Tibial artery (tissue), 4 donors: Measurements from ENCODE around the gene FANCE.

Experiments
- DNase-seq, 2 donors: peaks; one replicate each; pipeline ENCODE4 v3.0.0-alpha.2; 2019
- H3K27ac ChIP-seq, 2 donors: fragments of 200-600 bp; sonication (generic) in 1 of 2; 1 replicate in 1 of 2; 2 replicates in 1 of 2; pipeline ENCODE4 v1.5.1; 2018 to 2019; ENCODE audit warnings: mild to moderate bottlenecking in 1 of 2
- H3K27me3 ChIP-seq, 2 donors: fragments of 200-600 bp; sonication (generic) in 1 of 2; one replicate each; pipeline versions ENCODE4 v1.5.1 to v1.6.0; 2016 to 2019
- H3K36me3 ChIP-seq, 3 donors: fragments of 200-600 bp; sonication (generic) in 2 of 3; one replicate each; pipeline ENCODE4 v1.5.1; 2016 to 2019; ENCODE audit warnings: mild to moderate bottlenecking in 2 of 3
- H3K4me1 ChIP-seq, 4 donors: fragments of 200-600 bp; sonication (generic) in 2 of 4; 1 replicate in 3 of 4; 2 replicates in 1 of 4; pipeline ENCODE4 v1.5.1; 2016 to 2019
- H3K4me3 ChIP-seq, 2 donors: fragments of 200-600 bp; sonication (generic) in 1 of 2; 1 replicate in 1 of 2; 2 replicates in 1 of 2; pipeline ENCODE4 v1.5.1; 2018 to 2019; ENCODE audit warnings: mild to moderate bottlenecking in 2 of 2
- H3K9me3 ChIP-seq, 3 donors: fragments of 200-600 bp; sonication (generic) in 1 of 3; one replicate each; pipeline ENCODE4 v1.5.1; 2016 to 2019
- CTCF ChIP-seq, 2 experiments: fragments of 200-600 bp in 1 of 2; fragments of 450-650 bp in 1 of 2; IDR thresholded peaks; one replicate each; pipeline ENCODE4 v1.5.1; 2017 to 2019; ENCODE audit warnings: antibody characterized with exemption in 2 of 2, mild to moderate bottlenecking in 1 of 2, moderate library complexity in 1 of 2
- intact Hi-C: fragments of 100-400 bp; cut with DNase I; formaldehyde crosslinking; loops from one replicate; pipeline ENCODE4 v1.15.0; 2023; ENCODE audit warnings: low total_unique reads

Gene FANCE

GRCh38 chr6:35452183-35453090 is at the start of gene FANCE:
Gene FANCE, plus strand, starts transcription at chr6:35452338. Its CDS starts 208 bp downstream, at chr6:35452546.
- Histone ChIP-seq H3K4me1 (peaks cover 4 to 41% (median 26%) of the 10 kb centered on the region in 4 donors), H3K27ac (peak within 1 kb of the TSS; percentile 64 to 77), H3K9me3 (no peaks in the 10 kb centered on the region), H3K36me3 (peaks cover 2 to 20% (median 14%) of the 10 kb centered on the region in 3 donors), H3K4me3 (peak within 1 kb of the TSS; percentile 61 to 62), H3K27me3 (no peaks in the 10 kb centered on the region)
- DNase-seq = peak; percentile 94 to 96
- TF ChIP-seq CTCF (IDR thresholded peaks at IDR 0.05) = peak in 1 of 2 experiments; percentile 11
- intact Hi-C loops = no loop called here

- H3K4me3 ChIP-seq = no peak overlapping the region
- intact Hi-C loops = no loop called here
- no peaks in the 10 kb centered on the region for H3K4me1 ChIP-seq
- TF ChIP-seq CTCF (IDR thresholded peaks at IDR 0.05) = no peak
- DNase-seq = no peak
- H3K27ac ChIP-seq = no peak overlapping the region
- no peaks in the 10 kb centered on the region for H3K27me3 ChIP-seq
- no peaks in the 10 kb centered on the region for H3K9me3 ChIP-seq
- H3K36me3 ChIP-seq = no peaks in the 10 kb centered on the region
Measured at GRCh38 chr6:35402856-35403191, 49.3 kb upstream of the FANCE start.

- H3K4me3 ChIP-seq = no peak overlapping the region
- no peaks in the 10 kb centered on the region for H3K36me3 ChIP-seq
- no peak for TF ChIP-seq CTCF (IDR thresholded peaks at IDR 0.05)
- H3K27ac ChIP-seq = no peak overlapping the region
- H3K9me3 ChIP-seq = no peaks in the 10 kb centered on the region
- H3K27me3 ChIP-seq = no peaks in the 10 kb centered on the region
- DNase-seq = no peak
- intact Hi-C loops = no loop called here
- H3K4me1 ChIP-seq = no peaks in the 10 kb centered on the region
Measured at GRCh38 chr6:35403544-35404442, 48.3 kb upstream of the FANCE start.

- intact Hi-C loops = no loop called here
- no peaks in the 10 kb centered on the region for H3K4me1 ChIP-seq
- H3K9me3 ChIP-seq = no peaks in the 10 kb centered on the region
- no peaks in the 10 kb centered on the region for H3K27me3 ChIP-seq
- peaks cover 0 to 19% (median 17%) of the 10 kb centered on the region in 3 donors for H3K36me3 ChIP-seq
- DNase-seq = no peak
- H3K4me3 ChIP-seq = no peak overlapping the region
- TF ChIP-seq CTCF (IDR thresholded peaks at IDR 0.05) = no peak
- no peak overlapping the region for H3K27ac ChIP-seq
Measured at GRCh38 chr6:35406711-35407485, 45.2 kb upstream of the FANCE start.

- DNase-seq = no peak
Measured at GRCh38 chr6:35409245-35409644, 42.9 kb upstream of the FANCE start.

More at GRCh38 chr6:35409245-35409644, 42.9 kb upstream of the FANCE start:
- Histone ChIP-seq H3K9me3 (no peaks in the 10 kb centered on the region), H3K27me3 (no peaks in the 10 kb centered on the region), H3K27ac (no peak overlapping the region), H3K4me1 (no peaks in the 10 kb centered on the region), H3K36me3 (peaks cover 0 to 41% (median 31%) of the 10 kb centered on the region in 3 donors), H3K4me3 (no peak overlapping the region)
- intact Hi-C loops = no loop called here
- no peak for TF ChIP-seq CTCF (IDR thresholded peaks at IDR 0.05)
